Stimulated activated CD8-positive, alpha-beta memory T cell treated with anti-CD3 and anti-CD28 coated beads, Interleukin-2, amount 100 ng/mL, for 1 hour (primary cell): ENCODE measurements around the gene PNLIPRP3.

Source experiments
- DNase-seq, 2 donors: peaks; one replicate each; pipeline ENCODE4 v3.0.0-alpha.2; 2020; ENCODE audit warnings: low read depth in 2 of 2

Gene PNLIPRP3

GRCh38 chr10:116504786-116505185 is 77.1 kb downstream of the PNLIPRP3 start:
- DNase-seq, result no peak

GRCh38 chr10:116510565-116510964 is 82.9 kb downstream of the PNLIPRP3 start:
- no peak for DNase-seq

- no peak for DNase-seq
These were observed 83.7 kb downstream of the PNLIPRP3 start for GRCh38 chr10:116511365-116511764.

GRCh38 chr10:116521424-116522290 is 94.0 kb downstream of the PNLIPRP3 start:
- no peak for DNase-seq

GRCh38 chr10:116522803-116523381 is 95.2 kb downstream of the PNLIPRP3 start:
- no peak for DNase-seq

- no peak for DNase-seq
These were observed 97.1 kb downstream of the PNLIPRP3 start for GRCh38 chr10:116524736-116525135.

GRCh38 chr10:116526219-116526618 is 98.6 kb downstream of the PNLIPRP3 start:
- no peak for DNase-seq
